K562 (cell line): ENCODE data around the gene GZMH. TPM values are rescaled to one million over a fixed set of nuclear protein-coding genes. Genes with fewer than 3 reads are reported as not detected.

Experiments
- ATAC-seq: fragments of 200-7000 bp; cut with Tn5 transposase; 3 replicates; pipeline ENCODE4 v1.9.1; 2020; ENCODE audit warnings: moderate library complexity
- Bru-seq: library from RNA; stranded (reverse); fragments of 400-500 nt; gene quantifications from one replicate; lab custom pipeline; 2021; lab: Mats Ljungman, UMichigan
- BruChase-seq, 2 experiments: library from RNA; stranded (reverse); fragments of 400-500 nt; gene quantifications; one replicate each; lab custom pipeline; 2021; lab: Mats Ljungman, UMichigan
- BruUV-seq: library from RNA; stranded (reverse); fragments of 400-500 nt; replicated peaks from 2 replicates; lab custom pipeline; 2021; lab: Mats Ljungman, UMichigan
- CTCF ChIA-PET: fragments of 300-600 bp; formaldehyde crosslinking; extraction: SDS; loops from one replicate; lab custom pipeline; 2021; ENCODE audit warnings: low intra/inter-chr PET ratio; lab: Yijun Ruan, JAX
- POLR2A ChIA-PET: fragments of 300-600, 350-650 bp; sonication (Branson Sonifier 250); formaldehyde crosslinking; extraction: SDS; loops from one replicate; lab custom pipeline; 2021; ENCODE audit warnings: antibody characterized with exemption, inconsistent platforms; lab: Yijun Ruan, JAX
- DNase-seq, 4 experiments: peaks; one replicate each; pipeline versions ENCODE4 v3.0.0 to v3.0.0-alpha.2; 2011 to 2018; ENCODE audit warnings: low spot score in 3 of 4, mixed read lengths in 3 of 4; ENCODE audit errors: extremely low read depth in 1 of 4
- FAIRE-seq: peaks from 2 replicates; lab custom pipeline; 2011; peaks lifted over from hg19 to GRCh38; lab: Jason Lieb, UNC
- H2AFZ ChIP-seq: 2 replicates; pipeline ENCODE4 v1.6.0; 2011; ENCODE audit warnings: low read depth, low read length, control low read depth, inconsistent platforms
- H3K27ac ChIP-seq: fragments of 200-600 bp; 3 replicates; pipeline ENCODE4 v1.8.0; 2011; ENCODE audit warnings: low read depth, mild to moderate bottlenecking, control low read depth, inconsistent platforms, low read length, moderate library complexity, mixed read lengths; ENCODE audit errors: extremely low read depth
- H3K27me3 ChIP-seq, 2 experiments: fragments of 300-600 bp in 1 of 2; 2 replicates in 1 of 2; 3 replicates in 1 of 2; pipeline versions ENCODE4 v1.6.0 to v1.8.0; 2011; ENCODE audit warnings: inconsistent platforms in 2 of 2, low read length in 2 of 2, mild to moderate bottlenecking in 1 of 2, mixed read lengths in 1 of 2, moderate library complexity in 1 of 2; ENCODE audit not compliant: control insufficient read depth in 2 of 2, insufficient read depth in 2 of 2
- H3K36me3 ChIP-seq: fragments of 300-600 bp; 3 replicates; pipeline ENCODE4 v1.8.0; 2011; ENCODE audit warnings: mild to moderate bottlenecking, low read length, inconsistent platforms; ENCODE audit not compliant: control insufficient read depth, insufficient read depth
- H3K4me1 ChIP-seq, 2 experiments: fragments of 200-600 bp in 1 of 2; replicated peaks in 1 of 2; 2 replicates in 1 of 2; 3 replicates in 1 of 2; pipeline versions ENCODE4 v1.5.1 to v1.8.0; 2011; ENCODE audit warnings: inconsistent platforms in 2 of 2, low read length in 2 of 2, mild to moderate bottlenecking in 1 of 2, mixed read lengths in 1 of 2, moderate library complexity in 1 of 2; ENCODE audit not compliant: control insufficient read depth in 2 of 2, insufficient read depth in 2 of 2
- H3K4me2 ChIP-seq: 2 replicates; pipeline ENCODE4 v1.6.1; 2011; ENCODE audit warnings: low read length, control low read depth, inconsistent platforms, mixed read lengths; ENCODE audit not compliant: insufficient read depth
- H3K4me3 ChIP-seq: fragments of 200-600 bp; sonication (generic), shearing (Covaris generic); 2 replicates; pipeline ENCODE4 v1.5.1; 2016; ENCODE audit warnings: control low read depth, inconsistent platforms
- H3K79me2 ChIP-seq: fragments of 200-600 bp; 3 replicates; pipeline ENCODE4 v1.8.0; 2011; ENCODE audit warnings: low read length, inconsistent platforms; ENCODE audit not compliant: control insufficient read depth, insufficient read depth
- H3K9ac ChIP-seq, 2 experiments: 2 replicates each; pipeline versions ENCODE4 v1.6.0 to v1.6.1; 2011; ENCODE audit warnings: low read depth in 2 of 2, low read length in 2 of 2, control low read depth in 1 of 2, inconsistent platforms in 1 of 2, mild to moderate bottlenecking in 1 of 2, mixed read lengths in 1 of 2; ENCODE audit not compliant: insufficient read depth in 1 of 2
- H3K9me1 ChIP-seq: one replicate; pipeline ENCODE4 v1.6.0; 2011; ENCODE audit warnings: inconsistent platforms, mild to moderate bottlenecking, low read length, moderate library complexity; ENCODE audit not compliant: control insufficient read depth, insufficient read depth
- H3K9me3 ChIP-seq: replicated peaks from 2 replicates; pipeline ENCODE4 v1.5.1; 2011; ENCODE audit warnings: low read depth, low read length, inconsistent platforms; ENCODE audit not compliant: control insufficient read depth, insufficient read depth
- H4K20me1 ChIP-seq: replicated peaks from 2 replicates; pipeline ENCODE4 v1.6.1; 2011; ENCODE audit warnings: low read length, inconsistent platforms, mixed read lengths; ENCODE audit not compliant: control insufficient read depth, insufficient read depth
- CEBPG ChIP-seq, 3 experiments: fragments of 200-800 bp in 1 of 3; sonication (Bioruptor generic) in 1 of 3; sonication (generic) in 1 of 3; formaldehyde crosslinking in 1 of 3; IDR thresholded peaks in 2 of 3; conservative IDR thresholded peaks in 1 of 3; 2 replicates each; pipeline versions ENCODE4 v1.6.1 to v1.8.0; 2016 to 2022; ENCODE audit warnings: missing compliant biosample characterization in 2 of 3, missing genetic modification characterization in 2 of 3, mild to moderate bottlenecking in 1 of 3, missing genetic modification reagents in 1 of 3
- EGR1 ChIP-seq: fragments of 450-650 bp; conservative IDR thresholded peaks from 2 replicates; pipeline ENCODE4 v1.6.1; 2017; ENCODE audit warnings: mild to moderate bottlenecking
- ERF ChIP-seq: fragments of 450-650 bp; formaldehyde crosslinking; IDR thresholded peaks from 2 replicates; pipeline ENCODE4 v1.4.0; 2020; ENCODE audit warnings: mild to moderate bottlenecking, mixed read lengths
- ETS2 ChIP-seq: IDR thresholded peaks from 2 replicates; pipeline ENCODE4 v1.6.1; 2016; ENCODE audit warnings: borderline replicate concordance, missing genetic modification characterization, mild to moderate bottlenecking, moderate library complexity, missing compliant biosample characterization; ENCODE audit not compliant: poor library complexity, severe bottlenecking
- LCOR ChIP-seq: sonication (generic); formaldehyde crosslinking; IDR thresholded peaks from 2 replicates; pipeline ENCODE4 v1.8.0; 2022; ENCODE audit warnings: mild to moderate bottlenecking, missing genetic modification reagents
- MAZ ChIP-seq, 2 experiments: fragments of 450-650 bp in 1 of 2; sonication (generic) in 1 of 2; formaldehyde crosslinking; IDR thresholded peaks in 1 of 2; conservative IDR thresholded peaks in 1 of 2; 2 replicates each; pipeline versions ENCODE4 v1.4.0 to v1.5.0; 2020; ENCODE audit warnings: mild to moderate bottlenecking in 1 of 2, missing genetic modification reagents in 1 of 2
- MXD1 ChIP-seq: fragments of 250-450 bp; sonication (Bioruptor Pico); IDR thresholded peaks from 2 replicates; pipeline ENCODE4 v1.8.0; 2021; ENCODE audit warnings: borderline replicate concordance, mild to moderate bottlenecking, moderate library complexity; ENCODE audit not compliant: poor library complexity, severe bottlenecking
- RBM39 ChIP-seq: fragments of 200-400 bp; formaldehyde crosslinking; optimal IDR thresholded peaks from 2 replicates; pipeline ENCODE3; 2018; ENCODE audit warnings: low read depth, low read length
- SIN3B ChIP-seq: fragments of 450-650 bp; IDR thresholded peaks from 2 replicates; pipeline ENCODE4 v1.6.1; 2017; ENCODE audit warnings: low read depth, mild to moderate bottlenecking, moderate library complexity
- UBTF ChIP-seq, 2 experiments: IDR thresholded peaks; 2 replicates each; pipeline ENCODE4 v1.6.1; 2012; ENCODE audit warnings: improper control_type of control experiment in 2 of 2, low read depth in 2 of 2, low read length in 2 of 2, borderline replicate concordance in 1 of 2
- ZBTB26 ChIP-seq: fragments of 450-650 bp; formaldehyde crosslinking; IDR thresholded peaks from 2 replicates; pipeline ENCODE4 v1.4.0; 2022; ENCODE audit warnings: missing genetic modification characterization
- ZKSCAN3 ChIP-seq: fragments of 250-450 bp; sonication (Bioruptor Pico); IDR thresholded peaks from 2 replicates; pipeline ENCODE4 v1.4.0; 2020
- ZNF324 ChIP-seq: fragments of 250-450 bp; sonication (Bioruptor Pico); IDR thresholded peaks from 2 replicates; pipeline ENCODE4 v1.4.0; 2020; ENCODE audit warnings: mild to moderate bottlenecking
- ZNF778 ChIP-seq: fragments of 450-650 bp; formaldehyde crosslinking; IDR thresholded peaks from 2 replicates; pipeline ENCODE4 v1.4.0; 2020; ENCODE audit warnings: mild to moderate bottlenecking, moderate library complexity
- WGBS: fragments of 100-300 bp; shearing (Covaris generic); methylation state at CpG from one replicate; pipeline ENCODE4 v1.1.6; 2016; ENCODE audit warnings: low coverage, mixed read lengths; ENCODE audit not compliant: insufficient coverage; ENCODE audit errors: missing lambda C conversion rate; 5-methylcytosine and 5-hydroxymethylcytosine counted together
- in situ Hi-C: fragments of 300-500 bp; cut with MboI; formaldehyde crosslinking; loops from 4 replicates; pipeline ENCODE4 v1.15.0; 2018; ENCODE audit warnings: inconsistent platforms, mixed read lengths
- intact Hi-C: fragments of 100-400 bp; cut with micrococcal nuclease; formaldehyde crosslinking; loops from 2 replicates; pipeline ENCODE4 v1.14.2; 2022
- long read RNA-seq, 3 experiments: library from polyadenylated mRNA in 2 of 3; library from RNA in 1 of 3; unstranded in 2 of 3; stranded (forward) in 1 of 3; transcript quantifications; one replicate each; pipeline ENCODE4 v2.0.0, GENCODE V29; 2019 to 2022
- polyA minus RNA-seq, 3 experiments: library from RNA; depleted of rRNA, polyadenylated mRNA; stranded (reverse); fragments of >200 nt; gene quantifications; 2 replicates each; pipeline ENCODE4 v1.2.3, GENCODE V29; 2011
- polyA plus RNA-seq, 8 experiments: library from polyadenylated mRNA; depleted of rRNA in 4 of 8; stranded (reverse) in 5 of 8; unstranded in 3 of 8; fragments of >200 nt; fragmentation: Nextera tagmentation in 2 of 8; fragmentation: Illumina TruSeq in 1 of 8; extraction: Ambion mirVana in 2 of 8; extraction: Trizol in 1 of 8; gene quantifications; 2 replicates each; pipeline versions ENCODE4 v1.2.1 to v1.2.3, GENCODE V29; 2011 to 2014; ENCODE audit warnings: inconsistent platforms in 1 of 8, missing spikeins in 1 of 8
- total RNA-seq, 7 experiments: library from RNA; depleted of rRNA in 6 of 7; stranded (reverse); fragments of >200 nt in 6 of 7; fragmentation: Illumina TruSeq in 2 of 7; extraction: Trizol in 2 of 7; gene quantifications; 2 replicates each; pipeline versions ENCODE4 v1.2.1 to v1.2.3, GENCODE V29; 2011 to 2021; ENCODE audit warnings: low replicate concordance in 1 of 7

The GZMH gene
- total RNA-seq (2011; cell fraction: chromatin; rRNA removed; ENCODE audit: low replicate concordance) = not detected in 2 replicates
- total RNA-seq (2011; cell fraction: nucleolus; rRNA removed) = not detected in 2 replicates
- not detected in 2 replicates for total RNA-seq (2011; cell fraction: nucleoplasm; rRNA removed)
- not detected in 2 replicates for total RNA-seq (2014; rRNA removed)
- total RNA-seq (2014; rRNA removed; fragmentation: Illumina TruSeq; extraction: Trizol) = not detected in 2 replicates
- not detected in 2 replicates for total RNA-seq (2015; rRNA removed; fragmentation: Illumina TruSeq; extraction: Trizol)
- not detected in 2 replicates for total RNA-seq (2021)
- not detected in 2 replicates for polyA plus RNA-seq (2011; rRNA removed)
- not detected in 2 replicates for polyA plus RNA-seq (2011; cell fraction: cytosol; rRNA removed)
- polyA plus RNA-seq (2011; cell fraction: nucleus; rRNA removed) = not detected in 2 replicates
- 0.61 TPM in 1 of 2 replicates, not detected in the other for polyA plus RNA-seq (2012)
- polyA plus RNA-seq (2014; fragmentation: Illumina TruSeq; extraction: Trizol) = not detected in 2 replicates
- polyA plus RNA-seq (2014; fragmentation: Nextera tagmentation; extraction: Ambion mirVana) = not detected
- not detected in 2 replicates for polyA plus RNA-seq (2014; rRNA removed)
- polyA minus RNA-seq (2011; rRNA and poly(A)+ RNA removed) = not detected in 2 replicates
- polyA minus RNA-seq (2011; cell fraction: cytosol; rRNA and poly(A)+ RNA removed) = not detected in 2 replicates
- not detected in 2 replicates for polyA minus RNA-seq (2011; cell fraction: nucleus; rRNA and poly(A)+ RNA removed)
- not detected for Bru-seq, nascent RNA
- BruChase-seq, experiment 1, labeled RNA remaining after a 2-hour chase = not detected
- BruChase-seq, experiment 2, labeled RNA remaining after a 6-hour chase = not detected
- long read RNA-seq, experiment 1 = 0 reads
- long read RNA-seq, experiment 2 = 0 reads
- long read RNA-seq, experiment 3 = 0 reads

- FAIRE-seq (no peak), DNase-seq (no peak), ATAC-seq (no peak)
- no peaks in the 10 kb centered on the region for H3K79me2 ChIP-seq
- no peak within 1 kb of the TSS for H3K27ac ChIP-seq
- no peaks in the 10 kb centered on the region for H4K20me1 ChIP-seq
- H3K9ac ChIP-seq = no peak within 1 kb of the TSS
- in situ Hi-C loops = no loop called here
- no TSS peak for BruUV-seq
- intact Hi-C loops = no loop called here
- H3K4me2 ChIP-seq = no peak within 1 kb of the TSS
- ChIA-PET CTCF (no interaction called here), POLR2A (no interaction called here)
- H2AFZ ChIP-seq = no peak within 1 kb of the TSS
- no peaks in the 10 kb centered on the region for H3K36me3 ChIP-seq
- no peaks in the 10 kb centered on the region for H3K27me3 ChIP-seq
- H3K4me3 ChIP-seq = no peak within 1 kb of the TSS
- WGBS = 21% methylated on average over 2 of the region's 2 CpGs
- no peaks in the 10 kb centered on the region for H3K9me1 ChIP-seq
- H3K4me1 ChIP-seq = no peaks in the 10 kb centered on the region
- H3K9me3 ChIP-seq = no peaks in the 10 kb centered on the region
- TF ChIP-seq CEBPG (CRISPR knock-in tag; IDR thresholded peaks at IDR 0.05) = no peak
- TF ChIP-seq CEBPG (tag; conservative IDR thresholded peaks at IDR 0.05 in 1 of 2, IDR thresholded peaks at IDR 0.05 in 1 of 2) = no peak
- no peak for TF ChIP-seq SIN3B
- no peak for TF ChIP-seq UBTF (IDR thresholded peaks at IDR 0.05; ENCODE audit: borderline replicate concordance in 1 of 2, low read depth in 2 of 2, low read length in 2 of 2)
- TF ChIP-seq ERF (CRISPR knock-in tag) = no peak
- TF ChIP-seq MXD1 (CRISPR knock-in tag) = no peak
- no peak for TF ChIP-seq LCOR (CRISPR knock-in tag)
- TF ChIP-seq MAZ (CRISPR knock-in tag; conservative IDR thresholded peaks at IDR 0.05 in 1 of 2, IDR thresholded peaks at IDR 0.05 in 1 of 2) = no peak
- no peak for TF ChIP-seq ZNF324 (CRISPR knock-in tag)
- no peak for TF ChIP-seq ZNF778 (CRISPR knock-in tag)
- no peak for TF ChIP-seq EGR1
- TF ChIP-seq ETS2 (tag) = no peak
- TF ChIP-seq ZKSCAN3 (CRISPR knock-in tag) = no peak
- no peak for TF ChIP-seq ZBTB26 (CRISPR knock-in tag)
- TF ChIP-seq RBM39 = no peak
These were observed at the start of gene GZMH for GRCh38 chr14:24609655-24610344. TSS of gene GZMH (minus strand) at chr14:24609685. CDS start at chr14:24609613, 72 bp downstream.
